Body of pancreas (tissue), 4 donors: ENCODE data around the gene PIGB.

Experiments used
- CTCF ChIP-seq, 7 experiments: fragments of 450-650 bp in 4 of 7; fragments of 200-600 bp in 3 of 7; sonication (generic) in 3 of 7; IDR thresholded peaks; one replicate each; pipeline ENCODE4 v1.5.1; 2016 to 2019; ENCODE audit warnings: antibody characterized with exemption in 7 of 7
- POLR2A ChIP-seq, 3 donors: fragments of 450-650 bp; IDR thresholded peaks; one replicate each; pipeline ENCODE4 v1.6.1; 2016; ENCODE audit warnings: antibody characterized with exemption in 3 of 3, mild to moderate bottlenecking in 2 of 3

- no peak for TF ChIP-seq CTCF (IDR thresholded peaks at IDR 0.05)
- no peak for TF ChIP-seq POLR2A (IDR thresholded peaks at IDR 0.05)
These were observed 48.0 kb downstream of the PIGB start for GRCh38 chr15:55366981-55367380.
